Panc1 (cell line): ENCODE results near the gene IGF1R.

ENCODE experiments used
- CTCF ChIP-seq: fragments of 450-650 bp; IDR thresholded peaks from 2 replicates; pipeline ENCODE4 v1.5.1; 2017; ENCODE audit warnings: mild to moderate bottlenecking
- POLR2AphosphoS5 ChIP-seq: IDR thresholded peaks from 2 replicates; pipeline ENCODE4 v1.6.1; 2012; ENCODE audit warnings: mild to moderate bottlenecking, low read depth, low read length, moderate library complexity
- REST ChIP-seq, 2 experiments: IDR thresholded peaks; 2 replicates each; pipeline ENCODE4 v1.6.1; 2011 to 2012; ENCODE audit warnings: low read depth in 2 of 2, control low read depth in 1 of 2, low read length in 1 of 2, mild to moderate bottlenecking in 1 of 2, moderate library complexity in 1 of 2; ENCODE audit not compliant: insufficient read depth in 1 of 2
- SIN3A ChIP-seq: IDR thresholded peaks from 2 replicates; pipeline ENCODE4 v1.6.1; 2012; ENCODE audit warnings: low read depth, mild to moderate bottlenecking, low read length, moderate library complexity, borderline replicate concordance; ENCODE audit not compliant: insufficient read depth
- TCF7L2 ChIP-seq: IDR thresholded peaks from 2 replicates; pipeline ENCODE4 v1.6.1; 2011; ENCODE audit warnings: mild to moderate bottlenecking, low read depth, low read length, inconsistent platforms

GRCh38 chr15:98838387-98839259, 190.3 kb downstream of the IGF1R start:
- no peak for TF ChIP-seq CTCF
- no peak for TF ChIP-seq REST (IDR thresholded peaks at IDR 0.05; ENCODE audit: insufficient read depth in 1 of 2, low read depth in 2 of 2, low read length in 1 of 2)
- no peak for TF ChIP-seq POLR2AphosphoS5
- TF ChIP-seq SIN3A: no peak
- no peak for TF ChIP-seq TCF7L2
